8988T (cell line): ENCODE results near the gene NFIC.
A peak's percentile ranks its signal among the peaks of the same experiment; 100 is the strongest.

Experiments used
- DNase-seq: peaks from one replicate; pipeline ENCODE4 v3.0.0; 2011

Gene NFIC

GRCh38 chr19:3359919-3360420 is 6.4 kb upstream of the NFIC start:
- DNase-seq: peak; percentile 74

DNA sequence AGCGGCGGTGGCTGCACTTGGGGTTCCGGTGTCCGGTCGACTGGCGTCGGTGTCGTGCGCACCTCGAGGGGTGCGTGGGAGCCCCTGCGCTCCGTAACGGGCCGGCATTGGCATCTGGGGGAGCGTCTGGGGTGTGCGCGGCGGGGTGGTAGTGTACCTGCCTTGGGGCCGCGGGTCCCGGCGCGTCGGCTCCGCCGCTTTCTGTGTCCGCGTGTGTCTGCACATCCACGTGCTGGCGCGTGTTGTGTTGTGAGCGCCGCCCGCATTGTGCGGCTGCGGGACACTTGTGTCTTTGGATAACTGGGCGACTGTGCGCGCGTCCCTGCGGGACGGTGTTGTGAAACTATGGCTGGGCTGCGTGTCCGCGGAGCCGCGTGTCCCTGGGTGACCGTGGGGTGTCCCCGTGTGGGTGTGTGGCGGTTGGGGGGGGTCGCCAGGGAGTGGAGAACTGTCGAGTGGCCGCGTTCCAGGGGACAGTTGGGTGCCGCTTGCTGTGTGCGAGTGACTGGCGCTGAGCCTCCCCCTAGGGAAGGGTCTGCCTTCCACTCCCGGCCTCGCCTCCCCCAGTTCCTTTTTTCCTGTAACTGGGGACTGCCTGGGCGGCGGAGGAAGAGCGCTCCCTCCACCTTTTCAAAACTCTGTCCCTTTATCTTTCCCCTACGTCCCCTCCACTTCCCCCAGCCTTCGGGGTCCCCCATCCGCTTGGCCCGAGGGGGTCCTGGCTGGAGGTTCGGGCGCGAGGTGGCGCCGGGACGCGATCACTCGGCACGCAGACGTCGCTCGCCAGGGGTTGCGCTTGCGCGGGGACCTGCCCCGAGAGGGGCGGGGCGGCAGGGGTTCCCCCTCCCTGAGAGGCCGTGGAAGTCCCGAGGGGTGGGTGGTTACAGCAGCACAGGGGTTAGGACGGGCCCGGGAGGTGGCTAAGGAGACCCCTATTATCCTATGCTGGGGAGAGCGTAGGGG is 5.7 kb upstream of the NFIC start:
- peak; percentile 66 for DNase-seq

- no peak for DNase-seq
These were observed 4.8 kb upstream of the NFIC start for GRCh38 chr19:3361384-3362216.

- DNase-seq: no peak
These were observed 4.0 kb upstream of the NFIC start for GRCh38 chr19:3362217-3362906.

DNA sequence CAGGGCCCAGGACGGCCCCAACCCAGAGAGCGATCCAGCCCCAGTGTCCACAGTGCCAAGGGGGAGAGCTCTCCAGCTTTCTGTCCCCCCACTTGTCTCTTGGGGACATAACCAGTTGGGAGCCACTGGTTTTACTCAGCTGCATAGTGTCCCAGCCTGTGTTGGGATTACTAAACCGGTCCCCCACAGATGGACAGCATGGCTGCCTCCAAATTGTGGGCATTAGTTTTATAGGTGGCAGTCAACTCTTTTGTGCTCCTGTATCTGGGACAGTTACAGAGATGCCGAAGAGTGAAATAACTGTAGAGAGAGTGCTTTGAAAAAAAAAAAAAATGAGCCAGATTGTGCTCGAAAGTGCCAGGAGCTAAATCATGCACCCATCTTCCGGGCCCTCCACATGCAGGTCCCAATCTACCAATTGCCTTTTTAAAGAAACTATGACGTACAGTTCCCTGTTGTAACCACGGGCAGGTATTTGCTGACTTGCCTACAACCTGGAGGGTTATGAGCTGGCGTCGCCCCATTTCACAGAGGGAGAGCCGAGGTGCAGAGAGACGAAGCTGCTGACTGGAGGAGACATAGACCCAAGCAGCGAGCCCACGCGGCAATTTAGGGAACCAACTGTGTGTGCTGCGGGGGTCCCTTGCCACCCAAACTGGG is 2.4 kb upstream of the NFIC start:
- DNase-seq: no peak

DNA sequence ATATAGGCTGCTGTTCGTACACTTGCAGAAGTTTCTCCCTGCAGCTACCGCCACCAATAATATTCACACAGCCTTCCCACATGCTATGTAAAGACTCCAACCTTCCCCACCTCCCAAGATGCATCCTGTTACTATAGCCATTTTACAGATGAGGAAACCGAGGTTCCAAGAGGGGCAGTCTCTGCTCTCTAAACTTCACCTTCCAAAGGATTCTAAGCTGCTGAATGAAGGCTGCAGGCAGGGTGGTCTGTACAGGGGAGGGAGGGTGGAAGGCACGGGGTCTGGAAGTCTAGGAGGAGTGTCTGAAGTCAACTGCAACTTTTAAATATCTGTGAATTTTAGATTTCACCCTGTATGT is 1.9 kb upstream of the NFIC start:
- no peak for DNase-seq

DNA sequence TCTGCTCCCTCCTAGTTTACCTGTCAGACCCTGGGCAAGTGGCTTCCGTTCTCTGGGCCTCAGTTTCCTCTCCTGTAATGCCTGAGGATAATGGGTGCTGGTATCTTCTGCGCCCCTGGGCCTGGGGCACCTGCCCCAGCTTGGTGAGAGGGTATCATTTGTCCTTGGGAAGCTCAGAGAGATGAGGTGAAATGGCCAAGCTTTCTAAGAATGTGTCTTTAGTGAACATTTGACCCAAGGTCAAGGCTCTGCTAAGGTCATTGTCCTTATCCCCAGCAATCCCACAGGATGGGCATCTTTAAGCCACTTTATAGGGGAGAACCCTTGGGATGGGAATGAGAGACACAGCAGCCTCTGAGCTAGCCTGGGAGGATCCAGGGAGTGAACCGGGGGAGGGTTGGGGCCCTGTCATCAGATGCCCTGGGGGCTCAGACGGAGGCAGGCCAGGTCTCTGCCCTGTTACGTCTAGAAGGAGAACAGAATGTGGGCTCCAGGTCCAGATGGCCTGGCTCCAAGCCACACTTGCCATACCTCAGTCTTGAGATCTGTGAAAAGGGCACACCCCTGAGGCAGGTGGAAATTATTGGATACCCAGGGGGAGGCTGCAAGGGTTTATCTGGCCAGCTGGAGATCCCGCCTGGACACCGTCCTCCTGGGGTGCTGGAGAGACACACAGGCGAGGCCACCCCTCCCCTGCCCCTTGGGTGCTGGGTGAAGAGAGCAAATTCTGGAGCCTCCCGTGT is 1.1 kb upstream of the NFIC start:
- no peak for DNase-seq

GRCh38 chr19:3366753-3367627 is 607 bp downstream of the NFIC start:
- DNase-seq: no peak

DNA sequence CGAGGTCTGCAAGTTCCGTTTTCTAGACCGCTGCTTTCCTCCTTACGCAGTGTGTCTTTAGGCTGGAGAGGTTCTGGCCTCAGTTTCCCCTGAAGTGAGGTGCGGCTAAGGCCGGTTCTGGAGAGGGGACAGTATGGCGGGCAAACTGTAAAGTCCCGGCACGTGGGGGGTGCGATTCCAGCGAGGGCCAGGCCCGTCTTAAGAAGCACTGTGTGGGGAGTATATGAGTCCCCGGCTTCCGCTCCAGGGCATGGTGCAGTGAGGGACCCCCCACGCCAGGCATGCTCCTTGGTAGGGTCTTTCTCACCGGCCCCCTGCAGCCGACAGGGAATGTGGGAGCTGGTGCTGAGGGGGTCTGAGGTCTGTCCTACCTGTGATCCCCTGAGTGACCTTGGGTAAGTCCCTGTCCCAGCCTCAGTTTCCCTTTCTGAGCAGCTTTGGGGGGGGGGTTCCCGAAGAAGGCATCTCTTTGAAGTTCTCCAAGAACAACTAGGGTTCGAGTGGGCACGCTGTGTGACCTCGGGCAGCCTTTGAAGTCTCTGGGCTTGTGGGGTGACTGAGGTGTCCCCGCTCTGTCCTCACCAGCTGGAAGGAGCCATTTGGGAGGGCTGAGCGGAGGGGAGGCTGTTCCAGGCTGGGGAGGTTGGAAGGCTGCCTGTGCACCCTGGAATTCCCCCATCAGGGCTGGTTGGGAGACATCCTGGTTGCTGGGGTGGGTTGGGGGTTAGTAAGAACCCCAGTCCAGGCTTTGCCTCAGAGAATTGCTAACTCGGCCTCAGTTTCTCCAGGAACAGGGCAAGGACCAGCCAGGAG is 1.5 kb downstream of the NFIC start:
- DNase-seq: no peak

DNA sequence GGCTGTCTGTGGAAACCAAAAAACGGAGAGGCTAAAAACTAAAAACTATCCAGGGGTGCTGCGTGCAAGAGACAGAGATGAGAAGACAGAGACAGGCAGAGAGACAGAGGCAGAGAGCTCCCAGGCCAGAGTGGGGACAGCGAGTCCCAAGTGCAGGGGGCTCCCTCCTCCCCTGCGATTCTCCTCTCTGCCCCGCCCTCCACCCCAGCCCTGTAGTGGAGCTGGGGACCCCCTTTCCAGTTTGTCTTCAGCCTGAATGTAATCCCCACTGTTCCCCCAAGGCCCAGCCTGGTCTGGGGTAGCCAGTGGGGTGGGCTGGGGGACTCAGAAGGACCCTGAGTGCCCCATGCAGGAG is 2.0 kb downstream of the NFIC start:
- no peak for DNase-seq

GRCh38 chr19:3368848-3369336 is 2.5 kb downstream of the NFIC start:
- DNase-seq: no peak

DNA sequence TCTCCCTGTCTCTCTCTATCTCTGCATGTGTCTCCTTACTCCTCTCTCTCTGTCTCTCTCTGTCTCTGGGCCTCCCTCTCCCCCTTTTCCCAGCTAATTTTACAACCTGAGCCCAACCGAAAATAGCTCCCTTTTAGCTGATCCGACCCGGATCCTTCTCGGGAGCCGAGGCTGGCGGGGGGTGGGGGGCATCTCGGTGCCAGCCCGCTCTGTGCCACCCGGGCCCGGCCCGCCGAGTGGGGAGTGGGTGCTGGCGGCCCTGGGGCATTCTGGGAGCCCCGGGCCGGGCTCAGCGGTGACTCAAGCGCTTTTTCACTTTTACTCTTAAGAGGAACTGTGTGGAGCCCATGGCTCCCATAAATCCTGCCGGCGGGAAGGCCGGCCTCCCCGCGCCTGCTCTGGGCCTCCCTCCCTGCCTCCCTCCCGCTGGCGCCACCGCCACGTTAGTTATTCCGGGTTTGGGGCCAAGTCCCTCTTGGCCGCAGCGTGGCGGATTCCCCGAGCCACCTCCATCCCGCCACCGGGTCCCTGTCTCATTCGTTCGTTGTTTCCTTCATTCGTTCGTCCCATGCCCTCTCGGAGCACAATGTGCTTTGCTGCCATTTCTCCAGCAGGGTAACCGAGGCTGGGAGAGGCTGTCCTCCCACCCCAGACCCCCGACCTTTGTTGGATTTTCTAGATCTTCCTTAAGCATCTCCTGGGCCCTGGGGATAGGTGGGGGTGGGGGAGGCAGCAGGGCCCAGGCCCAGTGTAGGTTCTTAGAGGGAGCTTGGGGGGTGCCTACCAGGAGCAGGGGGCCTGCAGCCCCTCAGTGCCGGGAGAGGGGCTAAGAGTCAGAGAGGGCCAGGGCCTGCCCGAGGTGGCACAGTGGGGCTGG is 3.2 kb downstream of the NFIC start:
- no peak for DNase-seq

DNA sequence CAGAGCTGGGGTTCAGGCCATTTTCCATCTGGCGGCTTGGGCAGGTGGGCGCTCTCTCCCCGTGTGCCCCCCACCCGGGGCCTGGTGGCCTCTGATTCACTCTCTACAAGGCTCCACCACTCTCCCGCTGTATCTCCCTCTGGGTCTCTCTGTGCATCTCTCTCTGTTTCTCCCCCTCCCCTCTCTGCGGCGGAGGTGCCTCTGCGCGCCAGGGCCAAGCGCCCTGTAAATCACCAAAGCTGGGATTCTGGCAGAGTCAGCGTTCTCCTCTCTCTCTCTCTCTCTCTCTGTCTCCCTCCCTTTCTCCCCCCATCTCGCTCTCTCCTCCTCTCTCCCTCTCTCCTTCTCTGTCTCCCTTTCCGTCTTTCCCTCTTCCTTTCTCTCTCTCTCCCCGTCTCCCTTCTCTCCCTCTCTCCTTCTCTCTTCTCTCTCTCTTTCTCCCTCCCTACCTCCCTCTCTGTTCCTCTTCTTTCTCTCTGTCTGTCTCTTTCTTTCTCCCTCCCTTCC is 3.9 kb downstream of the NFIC start:
- DNase-seq: no peak

- no peak for DNase-seq
These were observed 4.6 kb downstream of the NFIC start for GRCh38 chr19:3370728-3371591.

GRCh38 chr19:3372413-3372812 is 6.0 kb downstream of the NFIC start:
- no peak for DNase-seq

DNA sequence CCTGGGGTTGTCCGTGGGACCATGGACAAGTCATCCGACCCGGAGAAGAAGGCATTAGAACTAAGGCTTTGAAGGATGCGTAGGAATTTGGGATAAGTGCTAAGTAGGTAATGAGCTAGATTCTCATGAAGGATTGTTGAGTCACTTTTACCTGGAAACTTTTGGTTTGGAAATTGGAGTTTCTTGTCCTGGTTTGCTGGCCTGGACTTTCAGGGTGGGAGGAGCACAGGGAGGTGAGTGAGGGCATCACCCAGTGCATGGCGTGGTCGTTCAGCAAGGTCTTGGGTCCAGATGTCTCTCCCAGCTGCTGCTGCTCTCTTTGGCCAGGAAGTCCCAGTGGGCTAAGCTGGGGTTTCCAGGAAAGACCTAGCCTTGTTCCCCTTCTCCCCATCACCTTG is 7.6 kb downstream of the NFIC start:
- DNase-seq: no peak

- no peak for DNase-seq
These were observed 8.2 kb downstream of the NFIC start for GRCh38 chr19:3374369-3375112.
